H1 (cell line): ENCODE results near the gene CELSR1. TPM values are rescaled to one million over a fixed set of nuclear protein-coding genes. Genes with fewer than 3 reads are reported as not detected.
"Not testable (repeated sequence)": the region's sequence is repeated elsewhere in the genome, so short reads cannot be mapped to it uniquely, and the experiment has no call there.

Experiments
- CTCF ChIA-PET: fragments of 300-600 bp; sonication (Branson Sonifier 250); formaldehyde crosslinking; loops from one replicate; lab custom pipeline; 2021; ENCODE audit not compliant: partially characterized antibody; lab: Charles Lee
- POLR2A ChIA-PET: fragments of 300-600 bp; sonication (Branson Sonifier 250); formaldehyde crosslinking; loops from one replicate; lab custom pipeline; 2021; ENCODE audit warnings: inconsistent platforms; ENCODE audit not compliant: partially characterized antibody; lab: Charles Lee
- DNase-seq, 2 experiments: peaks; one replicate each; pipeline versions ENCODE4 v3.0.0 to v3.0.0-alpha.2; 2010 to 2022; ENCODE audit warnings: low spot score in 2 of 2, low read depth in 1 of 2, mixed read lengths in 1 of 2
- FAIRE-seq: peaks from 2 replicates; lab custom pipeline; 2011; peaks lifted over from hg19 to GRCh38; lab: Jason Lieb, UNC
- H2AFZ ChIP-seq: 2 replicates; pipeline ENCODE4 v1.8.1; 2012; ENCODE audit warnings: low read length, inconsistent platforms
- H2AK5ac ChIP-seq: 2 replicates; pipeline ENCODE4 v1.6.1; 2013; ENCODE audit warnings: low read depth, low read length
- H2BK120ac ChIP-seq: replicated peaks from 2 replicates; pipeline ENCODE3; 2013; ENCODE audit warnings: low read depth, low read length, inconsistent platforms
- H2BK12ac ChIP-seq: 2 replicates; pipeline ENCODE4 v1.6.1; 2013; ENCODE audit warnings: low read depth, low read length
- H2BK15ac ChIP-seq: 2 replicates; pipeline ENCODE4 v1.6.1; 2013; ENCODE audit warnings: low read length
- H2BK20ac ChIP-seq: 2 replicates; pipeline ENCODE4 v1.6.1; 2013; ENCODE audit warnings: low read length
- H2BK5ac ChIP-seq: 2 replicates; pipeline ENCODE4 v1.6.1; 2013; ENCODE audit warnings: low read depth, low read length
- H3K14ac ChIP-seq: 2 replicates; pipeline ENCODE4 v1.6.1; 2013; ENCODE audit warnings: inconsistent platforms; ENCODE audit not compliant: insufficient read length
- H3K18ac ChIP-seq: 2 replicates; pipeline ENCODE4 v1.6.1; 2013; ENCODE audit warnings: low read length; ENCODE audit errors: extremely low read depth
- H3K23ac ChIP-seq: 2 replicates; pipeline ENCODE4 v1.6.1; 2013; ENCODE audit warnings: inconsistent platforms; ENCODE audit not compliant: insufficient read length
- H3K23me2 ChIP-seq: 2 replicates; pipeline ENCODE4 v1.6.1; 2013; ENCODE audit warnings: low read depth, low read length
- H3K27ac ChIP-seq: 2 replicates; pipeline ENCODE4 v1.6.1; 2011; ENCODE audit warnings: low read depth, low read length, inconsistent platforms
- H3K27me3 ChIP-seq, 4 experiments: replicated peaks in 1 of 4; 1 replicate in 1 of 4; 2 replicates in 3 of 4; pipeline versions ENCODE4 v1.6.1 to v1.8.1; 2011 to 2013; ENCODE audit warnings: low read length in 3 of 4, mild to moderate bottlenecking in 3 of 4, inconsistent platforms in 2 of 4, mixed read lengths in 2 of 4, moderate library complexity in 1 of 4; ENCODE audit not compliant: control insufficient read depth in 3 of 4, insufficient read depth in 3 of 4; ENCODE audit errors: extremely low read depth in 1 of 4
- H3K36me3 ChIP-seq, 4 experiments: 2 replicates each; pipeline versions ENCODE4 v1.6.1 to v1.8.1; 2011 to 2013; ENCODE audit warnings: mild to moderate bottlenecking in 4 of 4, low read length in 3 of 4, moderate library complexity in 2 of 4, control low read depth in 1 of 4, inconsistent platforms in 1 of 4; ENCODE audit not compliant: insufficient read depth in 4 of 4, control insufficient read depth in 2 of 4
- H3K4ac ChIP-seq: replicated peaks from 2 replicates; pipeline ENCODE3; 2013; ENCODE audit warnings: low read length, low read depth, mixed read lengths, inconsistent platforms; ENCODE audit not compliant: insufficient read length
- H3K4me1 ChIP-seq, 4 experiments: replicated peaks in 1 of 4; 1 replicate in 1 of 4; 2 replicates in 3 of 4; pipeline versions ENCODE4 v1.6.1 to v1.8.1; 2011 to 2013; ENCODE audit warnings: low read length in 3 of 4, inconsistent platforms in 2 of 4, mixed read lengths in 1 of 4; ENCODE audit not compliant: insufficient read depth in 4 of 4, control insufficient read depth in 3 of 4
- H3K4me2 ChIP-seq, 2 experiments: 2 replicates each; pipeline versions ENCODE4 v1.6.1 to v1.8.1; 2011 to 2013; ENCODE audit warnings: low read depth in 2 of 2, low read length in 2 of 2, control low read depth in 1 of 2, inconsistent platforms in 1 of 2, mild to moderate bottlenecking in 1 of 2; ENCODE audit not compliant: insufficient read depth in 1 of 2
- H3K4me3 ChIP-seq, 4 experiments: fragments of 200-600, 300-600 bp in 1 of 4; sonication (generic), shearing (Covaris generic), sonication (Bioruptor Twin) in 1 of 4; 2 replicates each; pipeline versions ENCODE4 v1.5.1 to v1.8.1; 2011 to 2016; ENCODE audit warnings: low read length in 4 of 4, low read depth in 3 of 4, control low read depth in 2 of 4, inconsistent platforms in 2 of 4, mild to moderate bottlenecking in 2 of 4, mixed read lengths in 1 of 4, moderate library complexity in 1 of 4; ENCODE audit not compliant: insufficient read depth in 2 of 4; ENCODE audit errors: extremely low read depth in 1 of 4
- H3K56ac ChIP-seq: replicated peaks from 2 replicates; pipeline ENCODE3; 2013; ENCODE audit warnings: low read depth, mild to moderate bottlenecking, mixed read lengths, low read length, inconsistent platforms; ENCODE audit not compliant: insufficient read length
- H3K79me1 ChIP-seq: 2 replicates; pipeline ENCODE4 v1.6.1; 2013; ENCODE audit warnings: low read depth, low read length, control low read depth
- H3K79me2 ChIP-seq, 2 experiments: 2 replicates each; pipeline versions ENCODE4 v1.6.1 to v1.8.1; 2012 to 2013; ENCODE audit warnings: low read length in 2 of 2, mild to moderate bottlenecking in 2 of 2, inconsistent platforms in 1 of 2; ENCODE audit not compliant: insufficient read depth in 2 of 2, control insufficient read depth in 1 of 2
- H3K9ac ChIP-seq, 4 experiments: replicated peaks in 1 of 4; 1 replicate in 1 of 4; 2 replicates in 3 of 4; pipeline versions ENCODE4 v1.6.1 to v1.8.1; 2011 to 2013; ENCODE audit warnings: low read depth in 3 of 4, low read length in 3 of 4, control low read depth in 2 of 4, mild to moderate bottlenecking in 2 of 4, moderate library complexity in 2 of 4, inconsistent platforms in 1 of 4; ENCODE audit errors: extremely low read depth in 1 of 4
- H3K9me3 ChIP-seq, 2 experiments: 2 replicates each; pipeline versions ENCODE4 v1.6.1 to v1.8.1; 2012 to 2013; ENCODE audit warnings: mild to moderate bottlenecking in 2 of 2, moderate library complexity in 2 of 2, control low read depth in 1 of 2, inconsistent platforms in 1 of 2, low read depth in 1 of 2, low read length in 1 of 2, mixed read lengths in 1 of 2; ENCODE audit not compliant: insufficient read depth in 2 of 2
- H4K20me1 ChIP-seq, 2 experiments: replicated peaks in 1 of 2; 2 replicates each; pipeline versions ENCODE3 to v1.8.1; 2011 to 2013; ENCODE audit warnings: inconsistent platforms in 2 of 2, low read length in 2 of 2, mild to moderate bottlenecking in 1 of 2; ENCODE audit not compliant: insufficient read depth in 2 of 2, control insufficient read depth in 1 of 2
- H4K5ac ChIP-seq: 2 replicates; pipeline ENCODE4 v1.6.1; 2013; ENCODE audit warnings: low read length, low read depth, mixed read lengths, inconsistent platforms; ENCODE audit not compliant: insufficient read length
- H4K8ac ChIP-seq: 2 replicates; pipeline ENCODE4 v1.8.0; 2013; ENCODE audit warnings: mild to moderate bottlenecking, moderate library complexity, low read length, inconsistent platforms; ENCODE audit not compliant: insufficient read depth; ENCODE audit errors: extremely low read depth
- H4K91ac ChIP-seq: replicated peaks from 2 replicates; pipeline ENCODE3; 2013; ENCODE audit warnings: low read length, mixed read lengths, inconsistent platforms; ENCODE audit not compliant: insufficient read length
- WGBS, 2 experiments: shearing (Covaris generic) in 1 of 2; methylation state at CpG; one replicate each; pipeline versions ENCODE4 v1.1.6 to v1.1.7; 2013 to 2015; ENCODE audit warnings: low lambda C conversion rate in 2 of 2, mixed read lengths in 2 of 2, inconsistent platforms in 1 of 2, low coverage in 1 of 2, missing lambda C conversion rate in 1 of 2; ENCODE audit not compliant: insufficient replicate concordance in 2 of 2, insufficient coverage in 1 of 2, insufficient read length in 1 of 2; ENCODE audit errors: extremely low coverage in 1 of 2, missing lambda C conversion rate in 1 of 2; 5-methylcytosine and 5-hydroxymethylcytosine counted together
- polyA plus RNA-seq, 7 experiments: library from polyadenylated mRNA; depleted of rRNA in 3 of 7; stranded (reverse) in 5 of 7; unstranded in 2 of 7; fragments of >200 nt in 5 of 7; fragments of 200-250 nt in 2 of 7; gene quantifications; 1 replicate in 5 of 7; 2 replicates in 1 of 7; 4 replicates in 1 of 7; pipeline versions ENCODE4 v1.2.1 to v1.2.3, GENCODE V29; 2011 to 2013; ENCODE audit warnings: missing spikeins in 2 of 7, mixed read lengths in 2 of 7
- total RNA-seq: library from RNA; stranded (reverse); fragmentation: NEBNext Ultra II Directional; extraction: Animal tissue kit (Norgen Biotek cat#: 25700); gene quantifications from 2 replicates; pipeline ENCODE4 v1.2.1, GENCODE V29; 2021

CELSR1 gene
- total and polyA plus RNA-seq, 2 of the 8 experiments (the other 6 are each of a cell fraction or from before 2014, with no cell fraction given): 9.0 to 12.4 TPM

GRCh38 chr22:46501265-46501664 is 36.2 kb downstream of the CELSR1 start:
- not testable (repeated sequence) for H3K4me2 ChIP-seq, H2BK12ac ChIP-seq, H2BK20ac ChIP-seq, H4K5ac ChIP-seq, H2BK120ac ChIP-seq, H4K8ac ChIP-seq, H3K79me2 ChIP-seq, FAIRE-seq, H4K20me1 ChIP-seq, H3K27ac ChIP-seq, DNase-seq, H3K27me3 ChIP-seq, H3K23me2 ChIP-seq, H3K14ac ChIP-seq, H2AK5ac ChIP-seq, H3K18ac ChIP-seq, H3K4me3 ChIP-seq, H3K79me1 ChIP-seq, H2AFZ ChIP-seq, H3K56ac ChIP-seq, H2BK15ac ChIP-seq, H4K91ac ChIP-seq, H3K36me3 ChIP-seq, H3K23ac ChIP-seq, H3K4ac ChIP-seq, H3K9ac ChIP-seq, H2BK5ac ChIP-seq, H3K9me3 ChIP-seq
- peaks cover 3 to 22% (median 11%) of the 10 kb centered on the region in 4 experiments for H3K4me1 ChIP-seq
- POLR2A ChIA-PET: interaction anchor here (0.7 to 1.5 kb wide), 3 partner anchors 9 to 13 kb away, joined by 3 to 5 read pairs (median 3); no protein-coding TSS in a partner anchor
- CTCF ChIA-PET: interaction anchor here (0.9 to 3.7 kb wide), 6 partner anchors 9 to 134 kb away, joined by 3 to 10 read pairs (median 6); no protein-coding TSS in a partner anchor
- 89% methylated on average over 12 of the region's 12 CpGs; no CpG with 5 or more reads in 1 of the 2 experiments for WGBS, 2 experiments
